Loucy (cell line): Measurements from ENCODE around the gene BTBD16.

Experiments used
- CTCF ChIP-seq: fragments of 200-600 bp; sonication (generic); conservative IDR thresholded peaks from 2 replicates; pipeline ENCODE4 v1.5.1; 2014; ENCODE audit warnings: mild to moderate bottlenecking, antibody characterized with exemption, low read length
- EZH2phosphoT487 ChIP-seq: fragments of 200-600 bp; IDR thresholded peaks from 2 replicates; pipeline ENCODE4 v1.6.1; 2018; ENCODE audit warnings: antibody characterized with exemption, mild to moderate bottlenecking, moderate library complexity, borderline replicate concordance

- TF ChIP-seq EZH2phosphoT487 (no peak), CTCF (no peak)
Measured at GRCh38 chr10:122297583-122297982, 26.5 kb downstream of the BTBD16 start.
